ENCODE results near the gene MEX3A.
"Not testable (repeated sequence)": the region's sequence is repeated elsewhere in the genome, so short reads cannot be mapped to it uniquely, and the experiment has no call there.

Gene MEX3A

GRCh38 chr1:156118177-156118868 is 36.1 kb upstream of the MEX3A start:
- Histone ChIP-seq H3K4me1 (ENCODE audit: control insufficient read depth, low read length) (peaks cover 12% of the 10 kb centered on the region), H3K9me2 (replicated peaks; ENCODE audit: control insufficient read depth, low read length) (no peaks in the 10 kb centered on the region), H3K27me3 (ENCODE audit: control insufficient read depth, low read length) (peaks cover 33% of the 10 kb centered on the region), H4K20me1 (ENCODE audit: control insufficient read depth, insufficient read depth, low read depth, low read length) (0 out of 2 replicates have a peak, but pooled peaks cover 3% of the 10 kb centered on the region), H3K4me2 (ENCODE audit: low read length) (no peak overlapping the region), H3K9me3 (ENCODE audit: control insufficient read depth, insufficient read depth, low read length) (no peaks in the 10 kb centered on the region), H3K27ac (ENCODE audit: low read depth, low read length) (no peak overlapping the region), H3K4me3 (ENCODE audit: low read length) (no peak overlapping the region), H3K79me2 (ENCODE audit: control insufficient read depth, low read length) (no peaks in the 10 kb centered on the region), H3K36me3 (ENCODE audit: control insufficient read depth, low read length) (no peaks in the 10 kb centered on the region), H3F3A (ENCODE audit: control insufficient read depth, insufficient read depth) (no peaks in the 10 kb centered on the region)
- TF ChIP-seq CTCF (IDR thresholded peaks at IDR 0.05; ENCODE audit: low read depth, low read length, poor library complexity, severe bottlenecking) = no peak
- TF ChIP-seq EZH2phosphoT487 (IDR thresholded peaks at IDR 0.05; ENCODE audit: borderline replicate concordance, low read length) = no peak

GRCh38 chr1:156117414-156118176 is 35.3 kb upstream of the MEX3A start:
- Histone ChIP-seq H3K27me3 (ENCODE audit: control insufficient read depth, low read length) (peaks cover 38% of the 10 kb centered on the region), H3K4me3 (ENCODE audit: low read length) (no peak overlapping the region), H3K9me2 (replicated peaks; ENCODE audit: control insufficient read depth, low read length) (no peaks in the 10 kb centered on the region), H3K4me2 (ENCODE audit: low read length) (no peak overlapping the region), H3F3A (ENCODE audit: control insufficient read depth, insufficient read depth) (no peaks in the 10 kb centered on the region), H3K27ac (ENCODE audit: low read depth, low read length) (no peak overlapping the region), H3K9me3 (ENCODE audit: control insufficient read depth, insufficient read depth, low read length) (no peaks in the 10 kb centered on the region), H3K4me1 (ENCODE audit: control insufficient read depth, low read length) (peaks cover 11% of the 10 kb centered on the region), H3K36me3 (ENCODE audit: control insufficient read depth, low read length) (no peaks in the 10 kb centered on the region), H3K79me2 (ENCODE audit: control insufficient read depth, low read length) (no peaks in the 10 kb centered on the region), H4K20me1 (ENCODE audit: control insufficient read depth, insufficient read depth, low read depth, low read length) (0 out of 2 replicates have a peak, but pooled peaks cover 3% of the 10 kb centered on the region)
- no peak for TF ChIP-seq EZH2phosphoT487 (IDR thresholded peaks at IDR 0.05; ENCODE audit: borderline replicate concordance, low read length)
- TF ChIP-seq CTCF (IDR thresholded peaks at IDR 0.05; ENCODE audit: low read depth, low read length, poor library complexity, severe bottlenecking) = no peak

DNA sequence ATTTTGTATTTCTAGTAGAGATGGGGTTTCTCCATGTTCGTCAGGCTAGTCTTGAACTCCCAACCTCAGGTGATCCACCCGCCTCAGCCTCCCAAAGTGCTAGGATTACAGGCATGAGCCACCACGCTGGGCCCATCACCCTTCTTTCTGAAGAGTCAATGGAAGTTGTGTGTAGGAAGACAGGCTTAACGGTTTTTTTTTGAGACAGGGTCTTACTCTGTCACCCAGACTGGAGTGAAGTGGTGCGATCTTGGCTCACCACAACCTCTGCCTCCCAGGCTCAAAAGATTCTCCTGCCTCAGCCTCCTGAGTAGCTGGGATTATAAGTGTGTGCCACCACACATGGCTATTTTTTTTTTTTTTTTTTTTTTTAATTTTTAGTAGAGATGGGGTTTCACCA is 34.5 kb upstream of the MEX3A start:
- not testable (repeated sequence) for H3K27ac ChIP-seq (ENCODE audit: low read depth, low read length); H3K9me2 ChIP-seq (replicated peaks; ENCODE audit: control insufficient read depth, low read length); H4K20me1 ChIP-seq (ENCODE audit: control insufficient read depth, insufficient read depth, low read depth, low read length); H3K36me3 ChIP-seq (ENCODE audit: control insufficient read depth, low read length); H3F3A ChIP-seq (ENCODE audit: control insufficient read depth, insufficient read depth); H3K4me2 ChIP-seq (ENCODE audit: low read length); H3K4me3 ChIP-seq (ENCODE audit: low read length); H3K9me3 ChIP-seq (ENCODE audit: control insufficient read depth, insufficient read depth, low read length); H3K79me2 ChIP-seq (ENCODE audit: control insufficient read depth, low read length)
- Histone ChIP-seq H3K27me3 (ENCODE audit: control insufficient read depth, low read length) (peaks cover 47% of the 10 kb centered on the region), H3K4me1 (ENCODE audit: control insufficient read depth, low read length) (peaks cover 11% of the 10 kb centered on the region)
